SU-DHL-6 (cell line): ENCODE measurements around the gene TMEM151B.

Source experiments
- H2AFZ ChIP-seq: fragments of 200-600 bp; sonication (generic); 2 replicates; pipeline ENCODE4 v1.6.1; 2014; ENCODE audit warnings: low read depth, mild to moderate bottlenecking, moderate library complexity, mixed read lengths, antibody characterized with exemption, low read length; ENCODE audit not compliant: severe bottlenecking
- H3F3A ChIP-seq: fragments of 200-600 bp; shearing (Covaris generic); 2 replicates; pipeline ENCODE4 v1.6.0; 2016; ENCODE audit warnings: antibody characterized with exemption, mild to moderate bottlenecking; ENCODE audit not compliant: insufficient read depth
- H3K27ac ChIP-seq: fragments of 200-600 bp; sonication (generic); 2 replicates; pipeline ENCODE4 v1.5.1; 2016; ENCODE audit warnings: low read depth, mild to moderate bottlenecking, low read length, moderate library complexity, mixed read lengths
- H3K27me3 ChIP-seq: fragments of 200-600 bp; sonication (generic), shearing (Covaris generic); 2 replicates; pipeline ENCODE4 v1.6.0; 2014; ENCODE audit warnings: mild to moderate bottlenecking, low read length
- H3K36me3 ChIP-seq: fragments of 200-600 bp; sonication (generic); 2 replicates; pipeline ENCODE4 v1.6.1; 2014; ENCODE audit warnings: mild to moderate bottlenecking, low read length, mixed read lengths
- H3K4me2 ChIP-seq: fragments of 300-600, 200-600 bp; shearing (Covaris generic), sonication (generic); 2 replicates; pipeline ENCODE4 v1.6.0; 2014; ENCODE audit warnings: low read length, low read depth, mild to moderate bottlenecking; ENCODE audit not compliant: poor library complexity, severe bottlenecking
- H3K4me3 ChIP-seq: fragments of 200-600 bp; sonication (generic); 2 replicates; pipeline ENCODE4 v1.5.1; 2014; ENCODE audit warnings: antibody characterized with exemption, low read length, mild to moderate bottlenecking, mixed read lengths; ENCODE audit not compliant: insufficient read depth, poor library complexity, severe bottlenecking
- H3K79me2 ChIP-seq: fragments of 200-600 bp; sonication (generic); 2 replicates; pipeline ENCODE4 v1.6.1; 2014; ENCODE audit warnings: mild to moderate bottlenecking, low read length, moderate library complexity; ENCODE audit not compliant: insufficient read depth
- H3K9ac ChIP-seq: fragments of 200-600 bp; sonication (generic); 2 replicates; pipeline ENCODE4 v1.7.0; 2014; ENCODE audit warnings: mild to moderate bottlenecking, low read length
- H3K9me2 ChIP-seq: fragments of 200-600 bp; sonication (generic); replicated peaks from 2 replicates; pipeline ENCODE4 v1.6.1; 2014; ENCODE audit warnings: low read length; ENCODE audit not compliant: insufficient read depth
- H3K9me3 ChIP-seq: fragments of 200-600 bp; sonication (generic); 2 replicates; pipeline ENCODE4 v1.6.1; 2014; ENCODE audit warnings: low read length, mixed read lengths; ENCODE audit not compliant: insufficient read depth
- H4K20me1 ChIP-seq: fragments of 200-600 bp; sonication (generic); 2 replicates; pipeline ENCODE4 v1.6.1; 2014; ENCODE audit warnings: low read depth, mild to moderate bottlenecking, antibody characterized with exemption, low read length, moderate library complexity, mixed read lengths
- CTCF ChIP-seq: fragments of 200-600 bp; sonication (generic); IDR thresholded peaks from one replicate; pipeline ENCODE4 v1.5.1; 2017; ENCODE audit warnings: antibody characterized with exemption, mild to moderate bottlenecking, low read length, moderate library complexity; ENCODE audit not compliant: insufficient read depth, poor library complexity, severe bottlenecking
- EZH2phosphoT487 ChIP-seq: fragments of 200-600 bp; sonication (generic), shearing (Covaris generic); conservative IDR thresholded peaks from 2 replicates; pipeline ENCODE4 v1.6.1; 2018; ENCODE audit warnings: mild to moderate bottlenecking, antibody characterized with exemption, low read length, moderate library complexity, mixed read lengths

TMEM151B gene

GRCh38 chr6:44256775-44257024, 13.6 kb upstream of the TMEM151B start:
- no peak for TF ChIP-seq EZH2phosphoT487
- TF ChIP-seq CTCF: no peak
- Histone ChIP-seq H3K9me2 (no peaks in the 10 kb centered on the region), H4K20me1 (peaks cover 7% of the 10 kb centered on the region; the same call in 1 of the 2 replicates), H3K4me3 (peak overlapping the region; percentile 81), H3F3A (peaks cover 76% of the 10 kb centered on the region), H3K9ac (peak overlapping the region; percentile 85), H3K79me2 (peaks cover 8% of the 10 kb centered on the region; the same call in 1 of the 2 replicates), H3K27me3 (no peaks in the 10 kb centered on the region), H3K27ac (peak overlapping the region; percentile 71), H3K36me3 (peaks cover 12% of the 10 kb centered on the region; the same call in 1 of the 2 replicates), H2AFZ (peak overlapping the region; percentile 70), H3K4me2 (peak overlapping the region; percentile 83), H3K9me3 (no peaks in the 10 kb centered on the region)

- no peaks in the 10 kb centered on the region for H3K27me3 ChIP-seq
- H3K4me3 ChIP-seq: peak within 1 kb of the TSS; percentile 81
- H3K36me3 ChIP-seq: peaks cover 9% of the 10 kb centered on the region; the same call in 1 of the 2 replicates
- H4K20me1 ChIP-seq: 0 out of 2 replicates have a peak, but pooled peaks cover 3% of the 10 kb centered on the region
- H3K4me2 ChIP-seq: peak within 1 kb of the TSS; percentile 83
- H3K9me3 ChIP-seq: no peaks in the 10 kb centered on the region
- peak within 1 kb of the TSS; percentile 85 for H3K9ac ChIP-seq
- peak within 1 kb of the TSS; percentile 70 for H2AFZ ChIP-seq
- peak within 1 kb of the TSS; percentile 71 for H3K27ac ChIP-seq
- H3K9me2 ChIP-seq: no peaks in the 10 kb centered on the region
- TF ChIP-seq CTCF (peak; percentile 91), EZH2phosphoT487 (no peak)
- H3K79me2 ChIP-seq: peaks cover 12% of the 10 kb centered on the region
- H3F3A ChIP-seq: peaks cover 71% of the 10 kb centered on the region
Observed at GRCh38 chr6:44257025-44257752, 13.1 kb upstream of the TMEM151B start, which contains the start of gene SLC35B2. TSS of gene SLC35B2 (minus strand) at chr6:44257528. CDS start at chr6:44257410, 118 bp downstream.

GRCh38 chr6:44257753-44258324, 12.4 kb upstream of the TMEM151B start:
- Histone ChIP-seq H4K20me1 (0 out of 2 replicates have a peak, but pooled peaks cover 3% of the 10 kb centered on the region), H3K9me3 (no peaks in the 10 kb centered on the region), H3K9ac (peak overlapping the region; percentile 85), H3K79me2 (peaks cover 19% of the 10 kb centered on the region), H3K27me3 (no peaks in the 10 kb centered on the region), H3K27ac (peak overlapping the region; percentile 71), H3K9me2 (no peaks in the 10 kb centered on the region), H3K4me3 (peak overlapping the region; percentile 81), H3K36me3 (peaks cover 9% of the 10 kb centered on the region; the same call in 1 of the 2 replicates), H2AFZ (peak overlapping the region; percentile 28), H3F3A (peaks cover 66% of the 10 kb centered on the region), H3K4me2 (peak overlapping the region; percentile 83)
- no peak for TF ChIP-seq CTCF
- TF ChIP-seq EZH2phosphoT487: no peak
